Kidney (tissue), 14 donors: ENCODE measurements around the gene PTPRG. TPM values are rescaled to one million over a fixed set of nuclear protein-coding genes. Genes with fewer than 3 reads are reported as not detected.

Experiments used
- DNase-seq, 5 donors: peaks; one replicate each; pipeline ENCODE4 v3.0.0-alpha.2; 2013 to 2020
- FAIRE-seq: peaks from 2 replicates; lab custom pipeline; 2012; peaks lifted over from hg19 to GRCh38; lab: Jason Lieb, UNC
- H3K27ac ChIP-seq, 2 donors: one replicate each; pipeline ENCODE4 v1.7.0; 2013; ENCODE audit warnings: low read depth in 2 of 2, low read length in 2 of 2, inconsistent platforms in 1 of 2
- H3K27me3 ChIP-seq: one replicate; pipeline ENCODE4 v1.7.1; 2013; ENCODE audit warnings: low read length, inconsistent platforms; ENCODE audit not compliant: control insufficient read depth, insufficient read depth
- H3K36me3 ChIP-seq, 3 donors: one replicate each; pipeline versions ENCODE4 v1.7.0 to v1.7.1; 2013; ENCODE audit warnings: low read length in 3 of 3, control low read depth in 1 of 3, inconsistent platforms in 1 of 3; ENCODE audit not compliant: insufficient read depth in 3 of 3, control insufficient read depth in 2 of 3
- H3K4me1 ChIP-seq, 3 donors: one replicate each; pipeline versions ENCODE4 v1.7.0 to v1.7.1; 2013; ENCODE audit warnings: low read length in 3 of 3, inconsistent platforms in 1 of 3, low read depth in 1 of 3; ENCODE audit not compliant: control insufficient read depth in 2 of 3, insufficient read depth in 2 of 3
- H3K4me3 ChIP-seq, 3 donors: one replicate each; pipeline versions ENCODE4 v1.7.0 to v1.8.1; 2013; ENCODE audit warnings: low read length in 3 of 3, control low read depth in 1 of 3, inconsistent platforms in 1 of 3
- H3K9ac ChIP-seq, 3 donors: one replicate each; pipeline versions ENCODE4 v1.7.0 to v1.7.1; 2013; ENCODE audit warnings: low read length in 3 of 3, control low read depth in 1 of 3, inconsistent platforms in 1 of 3
- H3K9me3 ChIP-seq, 3 donors: one replicate each; pipeline versions ENCODE4 v1.7.0 to v1.7.1; 2013; ENCODE audit warnings: low read length in 3 of 3, control low read depth in 1 of 3, inconsistent platforms in 1 of 3; ENCODE audit not compliant: control insufficient read depth in 2 of 3, insufficient read depth in 1 of 3
- intact Hi-C: fragments of 100-400 bp; cut with DNase I; formaldehyde crosslinking; loops from one replicate; pipeline ENCODE4 v1.11.1; 2022
- polyA plus RNA-seq: library from polyadenylated mRNA; stranded (reverse); fragments of 350-450 nt; fragmentation: Illumina TruSeq; extraction: RNeasy Lipid Tissue Mini Kit (QIAGEN cat#74804); gene quantifications from one replicate; pipeline ENCODE4 v1.2.3, GENCODE V29; 2014; ENCODE audit warnings: low read depth, low replicate concordance; ENCODE audit not compliant: insufficient read depth
- total RNA-seq: library from RNA; stranded (reverse); fragmentation: NEBNext Ultra II Directional; extraction: Animal tissue kit (Norgen Biotek cat#: 25700); gene quantifications from one replicate; pipeline ENCODE4 v1.2.1, GENCODE V29; 2021
- TF ChIP-seq, protein P1 (sequence below): IDR thresholded peaks from 3 replicates; pipeline ENCODE4 v1.5.1; 2012; ENCODE audit warnings: mild to moderate bottlenecking, moderate library complexity, borderline replicate concordance; ENCODE audit not compliant: insufficient read depth; ENCODE audit errors: extremely low read depth
- donor health status: control.
- donor health status: control.
- donor health status: control.
- donor health status: control.
- donor health status: control.
- donor health status: DM: yes; HTN: yes; CAD: no.
- donor health status: Normal renal cell carcinoma (clear cell type).

PTPRG gene
- total and polyA plus RNA-seq, 2 donors from 2014 or later = 9.2 to 154 TPM

DNA sequence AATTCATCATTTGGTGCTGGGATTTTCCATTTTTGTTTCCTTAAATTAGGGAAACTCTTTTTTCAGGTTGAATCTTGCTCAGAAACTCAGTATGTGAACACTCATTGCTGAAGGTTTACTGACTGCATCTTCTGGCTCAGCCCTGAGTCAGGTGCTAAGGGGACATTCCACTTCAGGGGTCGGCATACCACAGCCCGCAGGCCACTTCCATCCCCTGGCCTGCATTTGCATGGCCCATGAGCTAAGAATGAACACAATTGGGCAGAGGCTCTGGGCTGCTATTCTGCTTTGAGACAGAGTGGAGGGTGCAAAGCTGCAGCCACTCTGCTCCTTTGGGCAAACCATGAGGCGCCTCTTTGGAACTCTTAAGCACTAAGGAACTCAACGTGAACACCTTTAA lies 647.0 kb downstream of the PTPRG start:
- Histone ChIP-seq H3K27ac (no peak overlapping the region), H3K4me3 (no peak overlapping the region), H3K4me1 (no peaks in the 10 kb centered on the region), H3K27me3 (no peaks in the 10 kb centered on the region), H3K9ac (no peak overlapping the region), H3K36me3 (peaks cover 0 to 12% (median 3%) of the 10 kb centered on the region in 3 donors), H3K9me3 (no peaks in the 10 kb centered on the region)
- intact Hi-C loops = no loop called here
- TF ChIP-seq, protein P1, sequence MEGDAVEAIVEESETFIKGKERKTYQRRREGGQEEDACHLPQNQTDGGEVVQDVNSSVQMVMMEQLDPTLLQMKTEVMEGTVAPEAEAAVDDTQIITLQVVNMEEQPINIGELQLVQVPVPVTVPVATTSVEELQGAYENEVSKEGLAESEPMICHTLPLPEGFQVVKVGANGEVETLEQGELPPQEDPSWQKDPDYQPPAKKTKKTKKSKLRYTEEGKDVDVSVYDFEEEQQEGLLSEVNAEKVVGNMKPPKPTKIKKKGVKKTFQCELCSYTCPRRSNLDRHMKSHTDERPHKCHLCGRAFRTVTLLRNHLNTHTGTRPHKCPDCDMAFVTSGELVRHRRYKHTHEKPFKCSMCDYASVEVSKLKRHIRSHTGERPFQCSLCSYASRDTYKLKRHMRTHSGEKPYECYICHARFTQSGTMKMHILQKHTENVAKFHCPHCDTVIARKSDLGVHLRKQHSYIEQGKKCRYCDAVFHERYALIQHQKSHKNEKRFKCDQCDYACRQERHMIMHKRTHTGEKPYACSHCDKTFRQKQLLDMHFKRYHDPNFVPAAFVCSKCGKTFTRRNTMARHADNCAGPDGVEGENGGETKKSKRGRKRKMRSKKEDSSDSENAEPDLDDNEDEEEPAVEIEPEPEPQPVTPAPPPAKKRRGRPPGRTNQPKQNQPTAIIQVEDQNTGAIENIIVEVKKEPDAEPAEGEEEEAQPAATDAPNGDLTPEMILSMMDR = no peak
- DNase-seq (no peak), FAIRE-seq (no peak)

GRCh38 chr3:62209101-62209500 lies 647.7 kb downstream of the PTPRG start:
- Histone ChIP-seq H3K4me1 (no peaks in the 10 kb centered on the region), H3K27me3 (no peaks in the 10 kb centered on the region), H3K4me3 (no peak overlapping the region), H3K9ac (no peak overlapping the region), H3K27ac (no peak overlapping the region), H3K36me3 (peaks cover 0 to 7% (median 0%) of the 10 kb centered on the region in 3 donors), H3K9me3 (no peaks in the 10 kb centered on the region)
- intact Hi-C loops = no loop called here
- TF ChIP-seq, protein P1 = no peak
- no peak for FAIRE-seq
- no peak for DNase-seq

- Histone ChIP-seq H3K4me3 (no peak overlapping the region), H3K36me3 (no peaks in the 10 kb centered on the region), H3K27me3 (no peaks in the 10 kb centered on the region), H3K4me1 (no peaks in the 10 kb centered on the region), H3K9ac (no peak overlapping the region), H3K9me3 (no peaks in the 10 kb centered on the region), H3K27ac (no peak overlapping the region)
- DNase-seq = no peak
- no peak for FAIRE-seq
- TF ChIP-seq, protein P1 = no peak
- intact Hi-C loops = no loop called here
These were observed 648.6 kb downstream of the PTPRG start for GRCh38 chr3:62210011-62210410.
